OCI-LY3 (cell line): ENCODE measurements around the gene GIT1.
A peak's percentile ranks its signal among the peaks of the same experiment; 100 is the strongest.

Experiments
- H2AFZ ChIP-seq: fragments of 200-600, 300-600 bp; shearing (Covaris generic); 2 replicates; pipeline ENCODE4 v1.6.0; 2014; ENCODE audit warnings: antibody characterized with exemption, low read depth, low read length
- H3K27ac ChIP-seq: fragments of 200-600, 300-600 bp; sonication (generic); 2 replicates; pipeline ENCODE4 v1.5.1; 2014; ENCODE audit warnings: mild to moderate bottlenecking, low read length, moderate library complexity, mixed read lengths
- H3K27me3 ChIP-seq: fragments of 200-600, 300-600 bp; sonication (generic); 2 replicates; pipeline ENCODE4 v1.6.1; 2014; ENCODE audit warnings: low read depth, low read length, mixed read lengths
- H3K36me3 ChIP-seq: fragments of 200-600, 300-600 bp; sonication (generic); replicated peaks from 2 replicates; pipeline ENCODE3; 2014; ENCODE audit warnings: low read depth, low read length, mixed read lengths
- H3K4me1 ChIP-seq: fragments of 300-600, 200-600 bp; sonication (generic); 2 replicates; pipeline ENCODE4 v1.6.1; 2014; ENCODE audit warnings: low read length, mixed read lengths
- H3K4me2 ChIP-seq: fragments of 200-600, 300-600 bp; sonication (generic); 2 replicates; pipeline ENCODE4 v1.6.1; 2014; ENCODE audit warnings: low read length, mixed read lengths
- H3K4me3 ChIP-seq: fragments of 300-600, 200-600 bp; sonication (generic); 2 replicates; pipeline ENCODE4 v1.5.1; 2014; ENCODE audit warnings: antibody characterized with exemption, mild to moderate bottlenecking, low read length, moderate library complexity
- H3K79me2 ChIP-seq: fragments of 300-600, 200-600 bp; shearing (Covaris generic); 2 replicates; pipeline ENCODE4 v1.6.1; 2014; ENCODE audit warnings: mild to moderate bottlenecking, low read length, mixed read lengths
- H3K9ac ChIP-seq: fragments of 300-600, 200-600 bp; shearing (Covaris generic); 2 replicates; pipeline ENCODE4 v1.6.0; 2014; ENCODE audit warnings: mild to moderate bottlenecking, low read length, moderate library complexity
- H3K9me3 ChIP-seq: fragments of 200-600, 300-600 bp; shearing (Covaris generic); 2 replicates; pipeline ENCODE4 v1.6.1; 2014; ENCODE audit warnings: low read length, mixed read lengths; ENCODE audit not compliant: insufficient read depth
- H4K20me1 ChIP-seq: fragments of 200-600, 300-600 bp; sonication (generic); 2 replicates; pipeline ENCODE4 v1.6.1; 2016; ENCODE audit warnings: low read length, mixed read lengths; ENCODE audit not compliant: insufficient read depth
- EZH2phosphoT487 ChIP-seq: fragments of 200-600 bp; shearing (Covaris generic); IDR thresholded peaks from 2 replicates; pipeline ENCODE4 v1.6.1; 2018; ENCODE audit warnings: antibody characterized with exemption, mixed run types, low read depth
- TF ChIP-seq, protein P1 (sequence below): fragments of 200-600, 300-600 bp; sonication (generic); IDR thresholded peaks from 2 replicates; pipeline ENCODE4 v1.5.1; 2014; ENCODE audit warnings: antibody characterized with exemption, low read length, low read depth

GIT1 gene

DNA sequence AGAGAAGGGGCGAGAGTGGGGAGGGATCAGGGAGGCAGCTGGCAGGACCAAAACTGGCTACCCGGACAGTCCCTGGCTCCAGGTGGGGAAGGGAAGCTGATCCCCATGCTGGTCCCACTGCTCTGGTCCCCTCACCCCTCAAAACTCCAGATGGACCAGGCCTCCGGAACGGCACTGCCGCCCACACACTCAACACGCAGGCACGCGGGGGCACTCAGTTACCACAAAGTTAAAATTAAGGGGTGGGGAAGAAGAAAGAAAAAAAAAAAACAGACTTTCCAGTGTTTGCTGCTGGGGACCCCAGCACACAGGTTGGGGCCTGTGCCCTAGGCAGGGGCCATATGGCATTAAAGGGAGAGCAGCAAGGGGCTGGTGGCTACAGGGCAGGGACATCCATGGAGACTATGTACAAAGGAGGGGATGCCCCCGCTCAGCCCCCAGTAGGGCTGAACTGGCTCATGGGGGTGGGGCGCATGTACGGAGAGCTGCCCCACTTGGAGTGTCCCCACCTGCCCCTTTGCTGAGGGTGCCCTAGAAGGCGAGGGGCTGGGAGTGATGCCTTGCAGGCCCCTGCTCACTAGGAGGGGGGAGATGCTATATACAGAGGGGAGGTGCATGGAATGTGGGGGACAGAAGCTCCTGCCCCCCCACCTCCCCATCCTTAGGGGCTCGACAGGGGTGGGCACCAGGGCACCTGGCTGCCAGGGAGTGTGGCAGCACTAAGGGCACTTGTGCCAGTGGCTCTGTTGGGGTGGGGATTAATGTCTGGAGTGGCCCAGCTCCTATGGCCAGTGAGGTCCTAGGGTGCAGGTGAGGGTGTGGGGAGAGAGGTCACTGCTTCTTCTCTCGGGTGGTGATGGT is 15.3 kb downstream of the GIT1 start:
- Histone ChIP-seq H3K4me1 (peaks cover 22% of the 10 kb centered on the region), H3K4me3 (no peak overlapping the region), H3K36me3 (peaks cover 18% of the 10 kb centered on the region), H2AFZ (no peak overlapping the region), H4K20me1 (no peaks in the 10 kb centered on the region), H3K9ac (no peak overlapping the region), H3K27ac (no peak overlapping the region), H3K27me3 (no peaks in the 10 kb centered on the region), H3K4me2 (no peak overlapping the region), H3K79me2 (no peaks in the 10 kb centered on the region), H3K9me3 (no peaks in the 10 kb centered on the region)
- TF ChIP-seq, protein P1, sequence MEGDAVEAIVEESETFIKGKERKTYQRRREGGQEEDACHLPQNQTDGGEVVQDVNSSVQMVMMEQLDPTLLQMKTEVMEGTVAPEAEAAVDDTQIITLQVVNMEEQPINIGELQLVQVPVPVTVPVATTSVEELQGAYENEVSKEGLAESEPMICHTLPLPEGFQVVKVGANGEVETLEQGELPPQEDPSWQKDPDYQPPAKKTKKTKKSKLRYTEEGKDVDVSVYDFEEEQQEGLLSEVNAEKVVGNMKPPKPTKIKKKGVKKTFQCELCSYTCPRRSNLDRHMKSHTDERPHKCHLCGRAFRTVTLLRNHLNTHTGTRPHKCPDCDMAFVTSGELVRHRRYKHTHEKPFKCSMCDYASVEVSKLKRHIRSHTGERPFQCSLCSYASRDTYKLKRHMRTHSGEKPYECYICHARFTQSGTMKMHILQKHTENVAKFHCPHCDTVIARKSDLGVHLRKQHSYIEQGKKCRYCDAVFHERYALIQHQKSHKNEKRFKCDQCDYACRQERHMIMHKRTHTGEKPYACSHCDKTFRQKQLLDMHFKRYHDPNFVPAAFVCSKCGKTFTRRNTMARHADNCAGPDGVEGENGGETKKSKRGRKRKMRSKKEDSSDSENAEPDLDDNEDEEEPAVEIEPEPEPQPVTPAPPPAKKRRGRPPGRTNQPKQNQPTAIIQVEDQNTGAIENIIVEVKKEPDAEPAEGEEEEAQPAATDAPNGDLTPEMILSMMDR = no peak
- TF ChIP-seq EZH2phosphoT487 = no peak

DNA sequence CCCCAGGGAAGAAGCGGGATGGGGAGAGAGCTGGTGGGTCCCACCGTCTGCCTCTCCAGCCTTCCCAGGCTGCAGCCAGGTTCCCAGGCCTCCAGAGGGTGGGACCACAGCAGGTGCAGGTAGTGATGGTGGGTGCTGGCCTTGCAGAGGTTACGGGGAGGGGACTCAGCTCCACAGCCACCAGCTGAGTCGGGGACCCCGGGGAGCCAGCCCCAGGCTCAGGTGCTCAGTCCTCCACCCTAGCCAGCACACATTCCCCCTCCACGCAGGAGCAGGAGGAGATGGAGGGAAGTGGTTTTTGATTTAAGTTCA is 15.9 kb downstream of the GIT1 start:
- no peak overlapping the region for H3K4me3 ChIP-seq
- H3K9ac ChIP-seq = no peak overlapping the region
- H3K79me2 ChIP-seq = no peaks in the 10 kb centered on the region
- H2AFZ ChIP-seq = no peak overlapping the region
- H3K36me3 ChIP-seq = peaks cover 18% of the 10 kb centered on the region
- no peaks in the 10 kb centered on the region for H3K9me3 ChIP-seq
- TF ChIP-seq, protein P1 = no peak
- no peak for TF ChIP-seq EZH2phosphoT487
- H3K27me3 ChIP-seq = no peaks in the 10 kb centered on the region
- 0 out of 2 replicates have a peak overlapping the region, but pooled peaks have one; percentile 68 for H3K4me2 ChIP-seq
- H4K20me1 ChIP-seq = no peaks in the 10 kb centered on the region
- H3K27ac ChIP-seq = no peak overlapping the region
- H3K4me1 ChIP-seq = peaks cover 23% of the 10 kb centered on the region

DNA sequence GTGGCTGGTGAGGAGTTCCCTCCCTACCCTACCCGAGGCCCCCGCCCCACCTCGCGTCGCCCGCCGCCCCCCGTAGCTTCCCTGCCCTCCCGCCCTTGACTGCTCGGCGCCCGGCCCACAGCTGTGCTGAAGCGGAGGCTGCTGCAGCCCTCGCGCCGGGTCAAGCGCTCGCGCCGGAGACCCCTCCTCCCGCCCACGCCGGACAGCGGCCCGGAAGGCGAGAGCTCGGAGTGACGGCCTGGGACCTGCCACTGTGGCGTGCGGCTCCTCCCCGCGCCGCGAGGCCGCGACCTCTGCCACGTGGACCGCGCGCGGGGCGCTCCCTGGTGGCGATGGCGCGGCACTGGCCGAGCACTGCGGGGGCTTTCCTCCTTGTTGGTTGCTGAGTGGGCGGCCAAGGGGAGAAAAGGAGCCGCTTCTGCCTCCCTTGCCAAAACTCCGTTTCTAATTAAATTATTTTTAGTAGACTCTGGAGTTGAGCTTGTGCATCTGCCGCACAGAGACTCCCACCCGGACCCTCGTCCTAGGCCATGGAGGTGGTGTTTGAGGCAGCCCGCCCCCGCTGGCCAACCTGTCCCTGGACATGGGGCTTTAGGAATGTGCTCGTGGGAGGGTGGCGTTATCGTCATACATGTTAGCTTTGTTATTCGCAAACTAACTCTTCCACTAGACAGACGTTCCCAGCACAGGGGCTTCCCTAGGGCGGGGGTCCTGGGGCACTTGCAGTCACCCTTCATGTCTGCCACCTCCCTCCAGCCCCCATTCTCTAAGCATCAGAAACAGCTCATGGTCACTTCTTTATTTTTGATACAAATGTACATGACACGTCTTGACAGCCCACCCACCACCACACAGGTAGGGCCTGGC is 16.5 kb downstream of the GIT1 start:
- Histone ChIP-seq H2AFZ (no peak overlapping the region), H3K4me3 (peak overlapping the region; percentile 69)

More for the DNA sequence above, 16.5 kb downstream of the GIT1 start:
- TF ChIP-seq EZH2phosphoT487 = no peak
- TF ChIP-seq, protein P1 = peak; percentile 71
- no peaks in the 10 kb centered on the region for H3K79me2 ChIP-seq
- H3K4me2 ChIP-seq = peak overlapping the region; percentile 68
- peak overlapping the region; percentile 27; the same call in 1 of the 2 replicates for H3K9ac ChIP-seq
- H3K27ac ChIP-seq = no peak overlapping the region
- no peaks in the 10 kb centered on the region for H3K9me3 ChIP-seq
- H4K20me1 ChIP-seq = no peaks in the 10 kb centered on the region
- no peaks in the 10 kb centered on the region for H3K27me3 ChIP-seq
- H3K36me3 ChIP-seq = peaks cover 16% of the 10 kb centered on the region
- H3K4me1 ChIP-seq = peaks cover 23% of the 10 kb centered on the region
